HG03558 (cell line): ENCODE data around the gene DNAH1.

Experiments used
- ATAC-seq: cut with Tn5 transposase; IDR thresholded peaks from one replicate; pipeline ENCODE4 v1.9.1; 2021; ENCODE audit warnings: moderate number of reproducible peaks; ENCODE audit not compliant: unreplicated experiment; ENCODE audit errors: extremely low read depth

Gene DNAH1

DNA sequence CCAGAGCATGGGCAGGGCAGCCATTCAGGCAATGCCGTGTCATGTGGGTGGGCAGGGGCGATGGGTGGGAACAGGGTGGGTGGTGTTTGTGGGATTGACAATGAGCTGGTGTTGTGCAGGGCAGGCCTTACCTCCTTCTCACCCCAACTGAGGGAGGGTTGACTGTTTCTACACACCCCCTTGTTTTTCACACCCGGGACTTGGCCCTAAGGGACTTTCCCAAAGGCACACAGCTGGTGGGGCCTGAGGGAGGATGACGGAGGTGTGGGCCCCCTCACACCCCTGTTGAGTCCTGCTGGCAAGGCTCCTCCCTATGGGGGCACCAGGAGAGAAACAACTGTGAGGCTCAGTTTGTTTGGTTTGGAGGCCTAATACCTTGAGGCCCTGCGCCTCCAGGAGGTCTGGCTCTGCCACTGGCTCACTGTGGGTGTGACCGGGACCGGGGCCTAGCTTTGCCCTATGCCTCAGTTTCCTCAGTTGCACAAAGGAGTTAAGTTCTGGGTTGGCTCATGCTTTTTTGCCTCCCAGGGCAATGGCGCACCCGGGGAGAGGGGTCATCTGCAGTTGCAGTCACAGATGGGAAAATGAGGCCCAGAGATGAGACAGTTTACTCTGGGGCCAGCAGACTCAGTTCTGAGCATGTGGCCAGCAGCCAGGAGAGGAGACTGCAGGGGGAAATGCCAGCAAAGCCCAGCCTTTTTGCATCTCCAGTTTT lies 5.1 kb upstream of the DNAH1 start:
- ATAC-seq, result no peak

DNA sequence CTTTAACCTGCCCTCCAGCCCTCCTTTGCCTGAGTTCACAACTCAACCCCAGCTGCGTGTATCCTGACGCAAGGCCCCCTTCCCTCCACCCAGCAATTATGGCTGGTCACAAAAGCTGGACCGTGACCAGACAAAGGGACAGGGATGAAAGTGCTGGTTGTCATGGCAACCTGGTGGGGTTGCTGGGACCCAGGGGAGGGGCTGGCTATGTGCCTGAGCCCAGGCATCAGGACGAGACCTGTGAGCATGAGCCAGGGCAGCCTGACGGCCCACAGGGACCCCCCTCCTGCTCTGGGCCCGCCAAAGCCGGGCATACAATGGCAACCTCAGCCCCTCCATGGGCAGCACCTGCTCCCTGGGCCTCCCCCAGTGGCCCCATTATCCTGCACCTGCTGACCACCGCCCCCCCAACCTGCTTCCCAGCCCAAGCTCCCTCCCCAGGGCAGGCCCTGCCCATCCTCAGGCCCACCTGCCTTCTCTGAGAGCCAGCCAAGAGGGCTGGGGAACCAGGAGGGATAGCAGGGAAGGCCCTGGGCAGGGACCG lies 4.5 kb upstream of the DNAH1 start:
- no peak for ATAC-seq

DNA sequence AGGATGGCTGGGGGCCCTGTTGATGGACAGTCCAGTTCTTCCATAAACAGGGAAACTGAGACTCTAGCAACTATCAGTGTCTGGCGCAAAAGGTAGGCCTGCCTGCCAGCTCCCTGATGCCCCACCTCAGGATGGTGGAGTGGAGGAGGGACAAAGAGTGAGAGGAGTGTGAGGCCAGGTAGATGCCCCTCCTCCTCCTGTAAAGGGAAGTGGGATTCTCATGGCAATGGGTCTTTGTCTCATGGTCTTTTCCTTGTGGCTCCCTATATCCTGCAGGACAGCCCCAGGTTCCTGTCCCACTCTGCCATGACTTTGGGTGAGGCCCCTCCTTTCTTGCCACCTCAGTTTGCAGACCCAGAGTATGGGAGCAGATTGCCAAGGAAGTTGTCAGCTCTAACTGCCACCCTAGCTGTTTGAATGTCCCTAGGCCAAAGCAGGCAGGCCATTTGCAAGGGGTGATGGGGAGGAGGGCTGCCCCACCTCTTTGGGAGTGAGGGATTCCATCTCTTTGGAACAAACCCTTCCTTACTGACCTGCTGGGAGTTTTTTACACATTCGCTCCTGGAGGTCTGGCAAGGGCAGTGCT lies 2.8 kb upstream of the DNAH1 start:
- ATAC-seq, result no peak

DNA sequence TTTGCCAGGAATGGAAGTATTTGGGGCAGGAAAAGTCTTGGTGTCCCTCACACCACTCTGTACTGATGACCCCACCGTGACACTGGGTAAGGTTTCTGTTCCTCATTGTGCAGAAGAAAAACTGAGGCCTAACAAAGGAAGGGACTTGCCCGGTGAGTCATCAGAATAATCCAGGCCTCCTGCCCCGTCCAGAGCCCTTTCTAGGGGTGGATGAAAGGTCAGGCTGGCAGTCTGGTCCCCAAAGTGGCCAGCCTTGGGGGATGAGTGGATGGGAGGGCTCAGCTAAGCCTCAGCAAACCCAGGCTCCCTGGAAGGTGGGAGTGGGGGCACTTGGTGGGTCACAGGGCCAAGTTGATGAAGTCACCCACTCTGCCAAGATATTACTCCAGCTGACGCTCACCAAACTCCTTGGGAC lies 2.3 kb upstream of the DNAH1 start:
- peak; percentile 66 for ATAC-seq

DNA sequence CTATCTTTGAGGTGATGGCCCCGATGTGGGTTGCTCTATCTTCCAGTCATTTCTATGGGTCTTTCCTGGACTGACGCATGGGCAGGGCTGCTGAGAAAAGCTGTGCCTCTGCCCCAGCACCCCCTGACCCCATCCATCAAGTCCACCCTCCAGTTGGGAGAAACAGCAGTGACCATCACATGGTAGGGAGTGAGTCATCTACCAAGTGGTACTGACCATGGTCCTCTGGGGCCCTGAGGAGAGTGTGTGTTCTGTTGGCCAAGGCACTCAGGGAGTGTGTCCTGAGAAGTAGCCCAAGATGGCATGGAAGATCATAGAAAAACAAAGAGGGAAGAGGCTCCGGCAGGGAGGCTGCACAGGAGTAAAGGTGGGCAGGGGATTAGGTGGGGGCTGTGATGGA lies 1.6 kb upstream of the DNAH1 start:
- ATAC-seq, result no peak

DNA sequence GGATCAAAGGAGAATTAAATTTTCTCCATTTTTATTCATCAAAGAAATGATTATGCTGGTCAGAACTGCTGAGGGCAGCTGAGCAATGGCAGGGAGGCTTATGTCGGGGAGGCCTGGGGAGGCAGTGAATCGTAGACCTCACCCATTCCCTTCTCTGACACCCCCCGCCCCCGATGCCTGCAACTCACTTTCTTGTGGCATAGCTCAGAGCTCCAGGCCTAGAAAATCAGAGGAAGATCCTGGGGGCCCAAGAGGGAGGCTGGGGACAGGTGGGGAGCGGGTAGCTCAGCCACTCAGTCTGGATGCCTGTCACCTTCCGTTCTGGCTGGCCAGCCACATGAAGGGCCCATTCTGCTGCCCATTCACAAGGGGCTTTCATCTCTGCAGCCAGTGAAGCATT lies 1.1 kb upstream of the DNAH1 start:
- no peak for ATAC-seq

DNA sequence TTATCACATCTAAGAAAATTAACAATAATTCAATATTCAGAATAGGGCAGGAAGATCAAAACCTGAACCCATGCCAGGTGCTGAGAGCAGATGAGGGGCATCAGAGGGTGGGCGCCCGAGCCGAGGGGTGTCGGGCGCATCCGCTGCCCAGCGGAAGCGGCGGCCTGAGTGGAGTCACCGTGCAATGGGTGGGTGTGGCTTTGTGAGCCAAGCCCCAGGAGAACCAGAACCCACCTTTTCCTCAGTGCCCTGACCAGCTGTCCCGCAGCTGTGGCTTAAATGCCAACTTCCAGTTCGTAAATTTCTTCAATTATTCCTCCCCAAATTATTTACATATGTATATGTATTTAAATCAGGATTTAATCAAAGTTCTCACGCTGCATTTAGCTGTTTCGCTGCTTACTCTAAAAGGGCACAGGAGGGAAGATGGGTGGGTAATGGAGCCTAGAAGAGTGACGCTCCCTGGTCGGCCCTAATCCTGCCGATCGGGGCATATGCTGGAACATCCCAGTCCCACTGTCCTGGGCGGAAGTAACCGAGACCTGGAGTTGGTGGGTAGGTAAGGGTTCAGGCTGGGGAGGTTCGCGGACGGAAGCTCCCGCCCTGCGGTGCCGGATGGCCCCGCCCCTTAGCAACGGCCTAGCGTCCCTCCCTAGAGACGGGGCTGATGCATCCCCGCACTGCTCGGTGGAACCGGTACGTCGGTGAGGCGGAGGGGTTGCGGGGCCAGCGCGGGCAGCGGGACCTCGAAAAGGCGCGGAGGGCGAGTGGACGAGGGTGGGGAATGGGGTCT lies 1.3 kb downstream of the DNAH1 start:
- ATAC-seq, result no peak

DNA sequence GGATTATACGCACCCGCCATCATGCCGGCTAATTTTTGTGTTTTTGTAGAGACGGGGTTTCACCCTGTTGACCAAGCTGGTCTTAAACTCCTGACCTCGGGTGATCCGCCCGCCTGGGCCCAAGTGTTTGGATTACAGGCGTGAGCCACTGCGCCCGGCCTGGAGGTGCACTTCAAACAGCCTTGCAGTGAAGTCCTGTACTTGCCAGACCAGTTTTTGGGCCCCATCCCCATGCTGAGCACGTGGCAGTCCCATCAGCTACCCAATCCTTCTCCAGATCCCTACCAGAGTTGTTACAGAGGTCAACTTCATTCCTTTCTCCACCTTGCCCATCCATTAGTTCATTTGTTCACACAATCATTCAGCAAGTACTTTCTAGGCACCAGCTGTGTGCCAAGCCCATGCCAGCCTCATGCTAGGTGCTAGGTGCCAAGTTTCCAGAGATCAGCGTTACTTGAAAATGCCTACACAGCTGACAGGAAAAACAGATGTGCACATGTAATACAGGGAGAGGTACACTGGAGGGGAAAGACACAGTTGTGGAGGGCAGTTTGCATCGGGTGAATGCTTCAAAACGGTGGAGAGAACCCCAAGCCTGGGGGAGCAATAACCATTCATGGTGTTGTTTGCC lies 2.2 kb downstream of the DNAH1 start:
- no peak for ATAC-seq

DNA sequence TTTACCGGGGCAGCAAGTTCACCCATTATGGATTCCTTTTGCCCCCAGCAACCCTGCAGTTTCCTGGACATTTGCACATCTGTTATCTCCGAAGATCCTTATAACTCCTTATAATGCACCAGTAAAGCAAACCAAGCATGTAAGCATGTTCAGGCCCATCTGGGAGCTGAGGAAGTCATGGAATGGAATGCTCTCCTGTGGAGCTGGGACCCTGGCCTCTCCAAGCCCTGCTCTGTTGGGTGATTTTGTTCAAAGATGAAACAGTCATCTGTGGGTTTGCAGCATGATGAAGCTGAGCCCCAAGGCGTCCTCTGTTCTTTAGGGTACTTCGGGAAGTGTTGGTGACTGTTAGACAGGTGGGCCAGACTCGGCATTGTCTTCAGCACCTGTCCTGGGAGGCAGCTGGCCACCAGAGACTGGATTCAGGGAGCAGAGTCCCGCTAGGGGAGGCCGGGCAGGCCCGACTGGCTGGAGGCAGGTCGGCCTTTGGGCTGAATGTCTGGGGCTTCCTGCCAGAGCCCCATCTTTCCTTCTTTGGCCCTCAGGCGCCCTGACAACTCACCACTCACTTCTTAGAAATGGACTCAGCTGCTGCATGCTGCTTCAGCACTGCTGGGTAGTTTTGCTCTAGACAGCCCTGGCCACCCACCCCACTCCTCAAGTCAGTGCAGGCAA lies 3.9 kb downstream of the DNAH1 start:
- ATAC-seq, result no peak

DNA sequence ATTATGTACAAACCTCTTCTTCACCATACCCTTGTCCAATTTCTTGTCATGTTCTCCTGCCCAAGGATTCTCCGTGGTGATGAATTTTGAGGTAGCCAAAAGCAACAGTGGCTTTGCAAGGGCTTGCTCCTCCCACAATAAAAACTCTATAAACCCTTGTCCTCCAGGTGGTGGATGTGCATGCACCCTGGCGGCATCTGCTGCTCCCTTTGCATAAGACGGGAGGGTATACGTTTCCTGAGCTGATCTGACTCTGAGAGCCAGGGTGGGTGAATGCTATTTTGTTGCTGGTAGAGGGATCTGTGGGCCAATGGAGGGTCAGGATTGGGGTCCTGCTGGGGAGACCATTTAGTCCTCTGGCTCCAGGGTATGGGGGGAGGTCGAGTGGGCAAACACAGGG lies 5.4 kb downstream of the DNAH1 start:
- ATAC-seq, result no peak

DNA sequence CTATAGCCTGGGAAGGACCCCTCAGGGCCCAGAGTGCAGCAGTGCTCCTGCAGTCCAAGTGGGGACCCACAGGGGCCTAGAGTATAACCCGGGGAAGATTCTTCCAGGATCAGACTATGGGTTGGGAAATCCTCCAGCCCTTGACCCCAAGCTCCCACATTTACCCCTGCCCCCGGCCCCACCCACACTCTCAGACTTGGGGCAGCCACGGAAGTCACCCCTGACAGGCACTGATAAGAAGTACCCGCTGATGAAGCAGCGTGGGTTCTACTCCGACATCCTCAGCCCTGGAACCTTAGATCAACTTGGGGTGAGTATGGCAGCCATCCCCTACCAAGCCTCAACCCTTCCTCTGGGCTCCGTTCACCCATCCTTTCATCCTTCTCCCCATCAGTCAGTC lies 6.3 kb downstream of the DNAH1 start:
- no peak for ATAC-seq

DNA sequence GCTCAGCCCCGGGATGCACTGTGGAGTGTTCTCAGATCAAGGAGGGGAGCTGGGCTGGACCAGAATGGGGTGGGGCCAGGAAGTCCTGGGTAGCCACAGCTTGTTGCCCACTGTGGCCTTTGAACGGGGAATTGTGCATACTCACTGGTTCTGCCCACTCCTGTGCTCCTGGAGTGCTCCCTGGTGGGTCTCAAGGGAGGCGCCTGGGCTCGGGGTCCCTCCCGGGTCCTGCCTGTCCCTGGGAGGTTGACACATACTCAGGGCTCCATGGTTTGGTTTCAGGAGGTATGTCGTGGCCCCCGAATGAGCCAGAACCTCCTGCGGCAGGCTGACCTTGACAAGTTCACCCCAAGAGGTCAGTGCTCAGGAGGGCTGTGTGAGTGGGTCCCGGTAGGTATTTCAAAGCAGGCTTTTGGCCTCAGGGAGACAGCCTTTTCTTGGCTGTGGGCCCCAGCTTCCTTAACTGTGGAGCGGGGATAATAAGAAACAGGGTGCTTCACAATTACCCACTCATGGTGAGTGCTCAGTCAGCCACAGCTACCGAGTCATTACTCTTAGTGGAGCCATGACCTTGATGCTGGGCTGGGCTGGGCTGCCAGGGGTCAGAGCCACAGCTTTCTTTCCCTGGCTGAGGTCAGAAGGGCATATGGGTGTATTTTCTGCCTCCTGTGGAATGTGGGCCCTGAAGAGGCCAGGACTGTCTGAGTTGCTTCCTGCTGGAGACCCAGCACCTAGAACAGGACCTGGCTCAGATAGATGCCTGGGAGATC lies 7.6 kb downstream of the DNAH1 start:
- ATAC-seq, result no peak

DNA sequence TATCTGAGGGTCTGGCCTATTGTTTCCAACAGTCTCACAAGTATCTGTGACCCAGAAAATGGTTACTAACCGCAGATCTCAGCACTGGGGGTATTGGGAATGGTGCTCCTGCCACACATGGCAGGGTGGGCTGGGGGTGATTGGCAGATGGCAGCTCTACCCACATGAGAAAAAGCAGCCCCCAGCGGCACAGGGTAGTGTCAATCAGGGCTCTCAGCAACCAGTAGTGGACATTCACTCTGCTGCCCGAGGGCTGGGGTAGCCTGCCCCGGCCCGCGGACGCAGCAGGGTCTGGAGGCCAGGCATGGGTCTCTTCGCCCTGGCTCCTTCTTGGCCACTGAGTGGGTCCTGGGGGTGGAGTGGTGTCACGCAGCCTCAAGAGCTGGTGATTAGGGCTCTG lies 8.6 kb downstream of the DNAH1 start:
- ATAC-seq, result no peak

DNA sequence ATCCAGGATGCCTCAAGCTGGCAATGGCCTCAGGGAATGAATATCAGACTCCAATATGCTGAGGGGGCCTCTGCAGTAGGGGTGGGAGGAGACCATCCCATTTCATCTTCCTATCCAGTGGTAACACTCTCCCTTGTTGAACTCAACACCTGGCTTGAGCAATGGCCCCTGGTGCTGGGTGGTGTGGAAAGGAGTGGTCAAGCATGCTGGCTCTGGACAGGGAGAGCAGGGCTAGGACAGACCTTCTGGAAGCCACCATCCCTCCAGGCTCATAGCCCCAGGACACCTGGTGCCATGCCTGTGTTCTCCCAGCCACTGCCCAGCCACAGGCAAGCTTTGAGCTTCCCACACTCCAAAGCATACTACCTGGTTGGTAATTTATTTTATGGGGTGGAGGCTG lies 9.6 kb downstream of the DNAH1 start:
- no peak for ATAC-seq

DNA sequence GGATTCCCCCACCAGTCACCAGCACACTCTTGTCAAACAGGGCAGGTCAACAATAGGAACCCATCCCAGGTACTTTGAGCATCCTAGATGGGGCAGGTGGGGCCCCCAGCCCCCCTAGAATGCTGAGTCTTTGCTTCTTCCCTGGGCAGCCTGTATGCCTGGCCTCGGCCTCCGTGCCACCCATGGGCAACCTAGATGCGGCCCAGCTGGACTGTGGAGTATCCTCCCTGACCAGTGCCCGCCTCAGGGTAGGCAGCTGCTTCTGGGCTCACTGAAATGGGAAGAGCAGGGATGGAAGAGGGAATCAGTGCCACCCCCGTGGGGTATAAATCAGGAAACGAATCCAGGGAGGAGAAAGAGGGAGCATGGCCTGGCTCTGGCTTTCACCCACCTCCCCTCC lies 10.9 kb downstream of the DNAH1 start:
- no peak for ATAC-seq

DNA sequence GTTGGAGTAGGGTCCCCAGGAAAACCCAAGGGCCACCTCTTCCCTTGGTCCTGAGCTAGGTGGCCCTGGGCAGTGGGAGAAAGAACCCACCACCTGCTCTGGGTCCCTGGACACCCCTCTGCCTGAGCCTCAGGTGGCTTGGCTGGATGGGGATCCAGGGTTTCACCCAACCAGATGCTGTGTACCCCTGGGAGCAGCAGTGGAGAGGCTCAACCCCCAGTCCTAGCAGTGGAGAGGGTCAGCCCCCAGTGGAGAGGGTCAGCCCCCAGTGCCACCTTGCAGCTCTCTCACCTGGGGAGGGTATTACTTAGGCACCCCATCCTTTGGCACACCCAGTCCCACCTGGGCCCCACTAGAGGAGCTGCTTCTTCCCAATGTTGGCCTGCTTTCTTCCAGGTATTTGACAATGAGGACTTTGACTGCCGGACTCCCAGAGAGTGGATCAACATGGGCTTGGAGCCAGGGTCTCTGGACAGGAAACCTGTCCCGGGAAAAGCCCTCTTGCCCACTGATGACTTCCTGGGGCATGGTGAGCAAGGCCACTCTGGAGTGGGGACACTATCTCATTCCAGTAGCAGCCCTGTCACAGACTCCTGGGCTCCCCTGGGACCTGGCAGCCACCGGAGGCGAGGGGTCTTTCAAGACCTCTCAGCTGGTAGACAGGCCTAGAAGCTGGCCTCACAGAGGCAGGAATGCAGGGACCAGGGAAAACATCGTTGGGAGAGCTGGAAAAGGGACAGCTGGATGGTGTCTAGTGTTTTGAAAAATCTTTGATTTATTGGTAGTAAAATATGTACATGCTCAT lies 11.6 kb downstream of the DNAH1 start:
- no peak for ATAC-seq

DNA sequence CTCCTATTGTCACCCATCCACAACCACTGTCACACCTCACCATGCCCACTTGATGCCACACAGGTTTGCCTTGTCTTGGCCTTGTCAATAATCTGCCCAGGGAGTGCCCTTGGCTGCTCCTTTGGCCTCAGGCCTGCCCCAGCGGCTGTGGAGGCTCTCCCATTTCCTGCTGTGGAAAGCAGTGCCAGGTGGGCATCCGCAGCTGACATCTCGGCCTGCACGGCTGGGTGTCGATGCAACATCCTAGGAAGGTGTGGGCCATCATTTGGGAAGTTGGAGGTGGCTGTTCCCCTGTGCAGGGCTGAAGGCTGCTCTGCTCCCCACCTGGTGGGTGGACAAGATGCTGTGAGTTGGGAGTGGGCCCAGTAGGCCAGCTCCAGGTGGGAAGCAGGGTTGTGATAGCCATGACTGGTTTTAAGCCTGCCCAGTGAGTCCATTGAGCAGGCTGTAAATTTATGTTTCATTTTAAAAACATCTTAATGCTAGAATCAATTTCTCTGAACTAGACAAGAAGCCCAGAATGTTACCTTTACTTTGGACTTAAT lies 12.5 kb downstream of the DNAH1 start:
- ATAC-seq, result no peak

DNA sequence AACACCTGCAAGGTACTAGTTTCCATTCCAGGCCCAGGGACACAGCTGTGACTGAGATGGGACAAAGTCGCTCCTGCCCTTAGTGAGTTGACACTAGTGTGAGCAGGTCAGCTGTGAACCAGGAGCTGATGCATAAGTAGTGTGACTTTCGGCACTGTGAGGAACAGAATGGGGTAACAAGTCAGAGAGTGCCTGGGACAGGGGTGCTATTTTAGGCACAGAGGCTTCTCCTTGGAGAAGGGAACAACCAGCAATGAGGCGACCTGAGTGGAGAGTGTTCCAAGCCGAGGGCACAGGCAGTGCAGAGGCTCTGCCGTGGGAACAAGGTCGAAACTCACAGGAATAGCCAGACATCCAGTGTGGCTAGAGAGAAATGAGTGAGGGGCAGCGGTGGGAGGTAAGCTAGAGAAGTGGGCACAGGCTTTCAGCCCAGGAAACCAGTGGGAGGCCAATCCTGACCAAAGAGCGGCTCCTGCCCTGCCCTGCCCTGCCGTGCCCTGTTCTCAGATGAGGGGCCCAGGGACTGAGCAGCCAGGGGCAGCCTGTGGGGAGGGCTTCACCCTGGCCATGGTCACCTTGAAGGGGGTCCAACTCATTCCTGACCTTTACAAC lies 14.2 kb downstream of the DNAH1 start:
- no peak for ATAC-seq
